Left lung (tissue), 10 donors: ENCODE measurements around the gene ANKS1A. TPM values are rescaled to one million over a fixed set of nuclear protein-coding genes. Genes with fewer than 3 reads are reported as not detected.
A peak's percentile ranks its signal among the peaks of the same experiment; 100 is the strongest.

Experiments used
- ATAC-seq: fragments of 200-7000 bp; cut with Tn5 transposase; one replicate; pipeline ENCODE4 v1.9.1; 2020; ENCODE audit warnings: moderate library complexity
- DNase-seq, 4 donors: peaks; one replicate each; pipeline ENCODE4 v3.0.0-alpha.2; 2013 to 2020
- H3K27ac ChIP-seq, 2 donors: fragments of 200-600 bp; sonication (generic) in 1 of 2; one replicate each; pipeline versions ENCODE4 v1.5.0 to v1.8.0; 2020 to 2021
- H3K27me3 ChIP-seq, 2 donors: fragments of 200-600 bp; sonication (generic) in 1 of 2; one replicate each; pipeline versions ENCODE4 v1.5.0 to v1.8.0; 2020 to 2021
- H3K36me3 ChIP-seq, 2 donors: fragments of 200-600 bp; sonication (generic) in 1 of 2; one replicate each; pipeline versions ENCODE4 v1.5.0 to v1.8.0; 2020 to 2021
- H3K4me1 ChIP-seq, 2 donors: fragments of 200-600 bp; one replicate each; pipeline ENCODE4 v1.8.0; 2021
- H3K4me3 ChIP-seq, 2 donors: fragments of 200-600 bp; sonication (generic) in 1 of 2; one replicate each; pipeline versions ENCODE4 v1.5.0 to v1.8.0; 2020 to 2021; ENCODE audit warnings: mild to moderate bottlenecking in 1 of 2
- H3K9me3 ChIP-seq, 2 donors: fragments of 200-600 bp; sonication (generic) in 1 of 2; one replicate each; pipeline versions ENCODE4 v1.5.0 to v1.8.0; 2020 to 2021
- intact Hi-C, 2 donors: fragments of 100-400 bp; cut with DNase I; formaldehyde crosslinking; loops; one replicate each; pipeline versions ENCODE4 v1.11.2 to v1.14.2; 2022
- polyA plus RNA-seq, 6 donors: library from polyadenylated mRNA; unstranded; fragments of 120-200 nt; gene quantifications; one replicate each; pipeline ENCODE4 v1.2.1, GENCODE V29; 2013; ENCODE audit not compliant: insufficient read length in 6 of 6
- total RNA-seq, 2 donors: library from RNA; stranded (reverse); fragmentation: NEBNext Ultra II Directional; extraction: Animal tissue kit (Norgen Biotek cat#: 25700); gene quantifications; one replicate each; pipeline ENCODE4 v1.2.1, GENCODE V29; 2021
- TF ChIP-seq, protein P1 (sequence below), 2 donors: fragments of 200-600 bp; sonication (generic) in 1 of 2; IDR thresholded peaks; one replicate each; pipeline versions ENCODE4 v1.5.0 to v1.8.0; 2021; ENCODE audit warnings: antibody characterized with exemption in 2 of 2
- donor health status: DM: no; HTN: yes; CAD: no.
- donor health status: DM: no; HTN: no; CAD: no.

The ANKS1A gene
- total and polyA plus RNA-seq, 8 donors: 23.0 to 45.4 (median 26.4) TPM

- Histone ChIP-seq H3K4me3 (no peak overlapping the region), H3K9me3 (no peaks in the 10 kb centered on the region), H3K27me3 (no peaks in the 10 kb centered on the region), H3K36me3 (peaks cover 0 to 13% of the 10 kb centered on the region in 2 donors), H3K27ac (no peak overlapping the region), H3K4me1 (peaks cover 27 to 28% of the 10 kb centered on the region in 2 donors)
- ATAC-seq (no peak), DNase-seq (no peak)
- intact Hi-C loops: no loop called here
- TF ChIP-seq, protein P1, sequence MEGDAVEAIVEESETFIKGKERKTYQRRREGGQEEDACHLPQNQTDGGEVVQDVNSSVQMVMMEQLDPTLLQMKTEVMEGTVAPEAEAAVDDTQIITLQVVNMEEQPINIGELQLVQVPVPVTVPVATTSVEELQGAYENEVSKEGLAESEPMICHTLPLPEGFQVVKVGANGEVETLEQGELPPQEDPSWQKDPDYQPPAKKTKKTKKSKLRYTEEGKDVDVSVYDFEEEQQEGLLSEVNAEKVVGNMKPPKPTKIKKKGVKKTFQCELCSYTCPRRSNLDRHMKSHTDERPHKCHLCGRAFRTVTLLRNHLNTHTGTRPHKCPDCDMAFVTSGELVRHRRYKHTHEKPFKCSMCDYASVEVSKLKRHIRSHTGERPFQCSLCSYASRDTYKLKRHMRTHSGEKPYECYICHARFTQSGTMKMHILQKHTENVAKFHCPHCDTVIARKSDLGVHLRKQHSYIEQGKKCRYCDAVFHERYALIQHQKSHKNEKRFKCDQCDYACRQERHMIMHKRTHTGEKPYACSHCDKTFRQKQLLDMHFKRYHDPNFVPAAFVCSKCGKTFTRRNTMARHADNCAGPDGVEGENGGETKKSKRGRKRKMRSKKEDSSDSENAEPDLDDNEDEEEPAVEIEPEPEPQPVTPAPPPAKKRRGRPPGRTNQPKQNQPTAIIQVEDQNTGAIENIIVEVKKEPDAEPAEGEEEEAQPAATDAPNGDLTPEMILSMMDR (IDR thresholded peaks at IDR 0.05): no peak
Observed at GRCh38 chr6:35030099-35030498, 141.0 kb downstream of the ANKS1A start.

DNA sequence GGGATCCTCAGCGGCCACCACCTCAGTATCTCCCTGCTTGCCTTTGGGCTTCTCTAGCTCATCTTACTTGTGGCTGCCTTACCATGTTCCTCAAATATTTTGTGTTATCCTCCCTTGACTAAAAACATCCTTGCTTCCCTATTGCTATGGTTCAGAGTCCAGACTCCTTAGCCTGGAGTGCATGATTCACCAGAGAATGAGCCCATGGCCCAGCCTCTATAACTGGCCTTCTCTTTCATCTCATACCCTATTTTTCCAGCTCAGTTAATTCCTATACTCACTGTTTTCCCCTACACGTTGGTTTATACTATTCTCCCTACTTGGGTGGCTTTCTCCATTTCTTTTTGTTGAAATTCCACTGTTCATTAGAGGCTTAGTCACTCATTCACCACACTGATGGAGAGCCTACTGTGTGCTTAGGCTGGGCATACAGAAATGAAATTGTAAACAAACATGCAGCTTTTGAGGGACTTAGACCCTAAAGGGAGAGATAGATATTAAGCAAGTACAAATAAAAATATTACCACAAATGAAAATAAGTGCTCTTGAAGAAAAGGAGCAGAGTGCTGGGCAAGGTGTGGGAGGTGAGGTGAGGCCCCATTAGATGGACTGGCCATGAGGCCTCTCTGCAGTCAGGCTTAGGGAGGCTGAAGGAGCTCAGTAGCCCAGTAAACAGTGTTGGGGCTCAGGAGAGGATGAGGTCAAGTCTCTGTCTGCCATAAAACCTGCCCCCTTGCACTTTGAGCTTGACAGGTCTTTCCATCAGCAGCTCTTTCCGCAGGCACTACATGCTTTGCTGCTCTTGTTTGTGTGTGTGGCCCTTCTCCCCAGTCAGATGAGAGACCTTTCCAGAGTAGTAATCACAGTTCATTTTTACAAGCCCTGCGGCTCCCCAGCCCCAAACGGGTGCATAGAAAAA lies 142.8 kb downstream of the ANKS1A start:
- intact Hi-C loops: no loop called here
- ATAC-seq: no peak
- H3K4me3 ChIP-seq: no peak overlapping the region
- peaks cover 0 to 13% of the 10 kb centered on the region in 2 donors for H3K36me3 ChIP-seq
- peaks cover 32 to 34% of the 10 kb centered on the region in 2 donors for H3K4me1 ChIP-seq
- TF ChIP-seq, protein P1 (IDR thresholded peaks at IDR 0.05): no peak
- no peak for DNase-seq
- no peaks in the 10 kb centered on the region for H3K27me3 ChIP-seq
- no peak overlapping the region for H3K27ac ChIP-seq
- H3K9me3 ChIP-seq: no peaks in the 10 kb centered on the region

- peak overlapping the region; percentile 70 to 80 for H3K27ac ChIP-seq
Observed at GRCh38 chr6:35033683-35034082, 144.6 kb downstream of the ANKS1A start.

GRCh38 chr6:35034411-35035191 lies 145.5 kb downstream of the ANKS1A start:
- Histone ChIP-seq H3K4me1 (peaks cover 26 to 41% of the 10 kb centered on the region in 2 donors), H3K4me3 (no peak overlapping the region), H3K27me3 (no peaks in the 10 kb centered on the region), H3K36me3 (peaks cover 0 to 12% of the 10 kb centered on the region in 2 donors), H3K27ac (peak overlapping the region; percentile 70 to 80), H3K9me3 (no peaks in the 10 kb centered on the region)
- intact Hi-C loops: no loop called here
- peak in 3 of 4 donors; percentile 66 to 88 (median 87) for DNase-seq
- TF ChIP-seq, protein P1 (IDR thresholded peaks at IDR 0.05): no peak
- peak; percentile 88 for ATAC-seq

More at GRCh38 chr6:35033683-35034082, 144.6 kb downstream of the ANKS1A start:
- ATAC-seq (no peak), DNase-seq (no peak)
- Histone ChIP-seq H3K4me1 (peaks cover 26 to 41% of the 10 kb centered on the region in 2 donors), H3K9me3 (no peaks in the 10 kb centered on the region), H3K4me3 (no peak overlapping the region), H3K27me3 (no peaks in the 10 kb centered on the region), H3K36me3 (peaks cover 0 to 7% of the 10 kb centered on the region in 2 donors)
- intact Hi-C loops: no loop called here
- TF ChIP-seq, protein P1 (IDR thresholded peaks at IDR 0.05): no peak
